Central memory CD8-positive, alpha-beta T cell (primary cell): ENCODE data around the gene IGSF8.
"Not testable (repeated sequence)": the region's sequence is repeated elsewhere in the genome, so short reads cannot be mapped to it uniquely, and the experiment has no call there.

Experiments
- ATAC-seq: fragments of 150-1000 bp; cut with Tn5 transposase; replicated peaks from 2 replicates; pipeline ENCODE4 v1.10.0; 2022; ENCODE audit warnings: mild to moderate bottlenecking, moderate FRiP score, moderate number of reproducible peaks; ENCODE audit not compliant: poor library complexity, severe bottlenecking; ENCODE audit errors: extremely low read depth
- DNase-seq, 2 donors: peaks; one replicate each; pipeline ENCODE4 v3.0.0; 2021; ENCODE audit warnings: low spot score in 2 of 2
- H3K27ac Mint-ChIP-seq: one replicate; pipeline ENCODE4 v1.8.0; 2022; ENCODE audit warnings: low read depth, mild to moderate bottlenecking, moderate library complexity, mixed read lengths
- H3K27me3 Mint-ChIP-seq: one replicate; pipeline ENCODE4 v1.8.0; 2022; ENCODE audit warnings: mixed read lengths
- H3K36me3 Mint-ChIP-seq: one replicate; pipeline ENCODE4 v1.8.0; 2022; ENCODE audit warnings: mild to moderate bottlenecking, moderate library complexity, mixed read lengths; ENCODE audit not compliant: insufficient read depth
- H3K4me1 Mint-ChIP-seq: one replicate; pipeline ENCODE4 v1.8.0; 2022; ENCODE audit warnings: mixed read lengths
- H3K4me3 Mint-ChIP-seq: one replicate; pipeline ENCODE4 v1.8.0; 2022; ENCODE audit warnings: mild to moderate bottlenecking, moderate library complexity, mixed read lengths
- H3K9me3 Mint-ChIP-seq: one replicate; pipeline ENCODE4 v1.8.0; 2022; ENCODE audit warnings: mixed read lengths

IGSF8 gene

DNA sequence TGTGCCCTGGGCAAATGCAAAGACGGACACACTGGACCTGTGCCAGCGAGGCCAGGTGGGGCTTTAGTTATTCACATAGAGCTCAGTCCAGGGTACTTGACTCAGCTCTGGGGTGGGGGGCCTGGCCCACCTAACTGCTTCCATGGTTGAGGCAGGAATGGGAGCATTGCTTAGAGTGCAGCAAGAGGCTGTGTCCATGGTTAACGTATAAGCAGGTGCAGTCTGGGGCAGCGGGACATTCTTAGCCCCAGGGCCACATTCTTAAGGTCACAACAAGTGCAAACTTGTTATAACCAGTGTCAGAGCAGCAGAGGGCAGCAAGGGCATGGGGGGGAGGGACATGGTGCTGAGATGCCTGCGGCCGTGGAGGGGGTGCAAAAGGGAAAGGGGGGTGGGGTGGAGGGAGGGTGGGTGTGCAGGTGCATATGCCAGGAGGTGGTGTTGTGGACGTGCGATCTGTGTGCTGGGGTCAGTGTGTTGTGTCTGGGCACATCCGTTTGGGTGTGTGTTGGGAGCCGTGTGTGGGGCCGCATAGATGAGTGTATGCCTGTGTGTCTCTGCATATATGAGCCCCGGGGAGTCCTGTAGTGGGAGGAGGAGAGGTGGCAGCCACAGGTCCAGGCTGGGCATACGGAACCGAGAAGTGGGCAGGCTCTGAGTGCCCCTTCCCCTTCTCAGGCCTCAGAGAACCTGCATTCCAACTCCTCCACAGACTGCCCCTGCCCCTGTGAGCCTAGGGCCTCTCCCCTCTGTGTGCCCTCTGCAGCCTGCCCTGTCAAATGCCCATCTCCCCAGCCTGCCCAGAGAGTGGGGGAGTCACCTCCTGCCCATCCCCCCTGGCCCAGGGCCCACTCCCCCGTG is 36.8 kb downstream of the IGSF8 start:
- Mint-ChIP-seq H3K9me3 (no peaks in the 10 kb centered on the region), H3K36me3 (no peaks in the 10 kb centered on the region), H3K4me1 (no peaks in the 10 kb centered on the region), H3K27ac (no peak overlapping the region), H3K4me3 (no peak overlapping the region), H3K27me3 (peaks cover 55% of the 10 kb centered on the region)
- ATAC-seq (no peak), DNase-seq (no peak)

DNA sequence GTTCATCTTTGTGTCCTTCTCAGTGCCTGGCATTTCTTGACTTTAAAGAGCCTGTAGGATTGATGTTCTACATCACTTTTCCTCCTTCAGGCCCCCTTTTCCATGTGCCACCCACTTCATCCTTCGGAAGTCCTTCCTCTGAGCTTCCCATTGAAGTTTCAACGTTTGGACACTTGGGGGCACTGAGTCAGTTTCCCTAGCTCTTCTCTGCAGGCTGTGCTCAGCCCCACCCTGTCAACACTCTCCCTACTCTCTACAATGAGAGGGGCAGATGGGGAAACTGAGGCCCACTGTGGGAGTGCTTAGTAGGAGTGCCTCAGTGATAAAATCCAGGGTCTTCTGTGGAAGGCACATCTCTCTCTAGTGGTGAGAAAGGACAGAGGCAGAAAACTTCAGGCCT is 40.3 kb downstream of the IGSF8 start:
- Mint-ChIP-seq H3K9me3 (no peaks in the 10 kb centered on the region), H3K27me3 (peaks cover 77% of the 10 kb centered on the region), H3K27ac (no peak overlapping the region), H3K4me1 (no peaks in the 10 kb centered on the region), H3K4me3 (no peak overlapping the region), H3K36me3 (no peaks in the 10 kb centered on the region)
- DNase-seq = no peak
- no peak for ATAC-seq

DNA sequence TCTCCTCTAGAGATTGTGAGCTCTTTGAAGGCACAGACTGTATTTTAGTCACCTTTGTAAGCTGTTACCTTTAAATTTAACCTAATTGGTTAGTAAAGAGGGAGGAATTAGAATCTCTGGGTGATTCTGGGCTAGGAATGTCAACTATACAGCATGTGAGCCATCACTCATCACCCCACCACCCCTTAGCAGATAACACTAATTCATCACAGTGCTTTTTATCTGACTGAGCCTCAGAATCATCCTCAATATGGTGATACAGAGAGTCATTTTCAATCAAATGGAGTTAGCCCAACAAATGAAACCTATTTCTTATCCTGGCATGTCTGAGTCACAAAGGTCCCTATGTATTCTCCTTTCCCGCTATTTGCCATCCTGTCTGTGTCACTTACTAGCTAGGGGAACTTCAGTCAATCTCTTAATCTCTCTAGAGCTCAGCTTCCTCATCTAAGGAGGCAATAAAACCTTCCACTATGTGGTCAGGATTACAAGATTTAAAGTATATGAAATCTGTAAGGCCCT is 41.7 kb downstream of the IGSF8 start:
- Mint-ChIP-seq H3K27me3 (peaks cover 86% of the 10 kb centered on the region), H3K27ac (no peak overlapping the region), H3K9me3 (no peaks in the 10 kb centered on the region), H3K4me1 (no peaks in the 10 kb centered on the region), H3K36me3 (peaks cover 2% of the 10 kb centered on the region), H3K4me3 (no peak overlapping the region)
- ATAC-seq = no peak
- DNase-seq = no peak

DNA sequence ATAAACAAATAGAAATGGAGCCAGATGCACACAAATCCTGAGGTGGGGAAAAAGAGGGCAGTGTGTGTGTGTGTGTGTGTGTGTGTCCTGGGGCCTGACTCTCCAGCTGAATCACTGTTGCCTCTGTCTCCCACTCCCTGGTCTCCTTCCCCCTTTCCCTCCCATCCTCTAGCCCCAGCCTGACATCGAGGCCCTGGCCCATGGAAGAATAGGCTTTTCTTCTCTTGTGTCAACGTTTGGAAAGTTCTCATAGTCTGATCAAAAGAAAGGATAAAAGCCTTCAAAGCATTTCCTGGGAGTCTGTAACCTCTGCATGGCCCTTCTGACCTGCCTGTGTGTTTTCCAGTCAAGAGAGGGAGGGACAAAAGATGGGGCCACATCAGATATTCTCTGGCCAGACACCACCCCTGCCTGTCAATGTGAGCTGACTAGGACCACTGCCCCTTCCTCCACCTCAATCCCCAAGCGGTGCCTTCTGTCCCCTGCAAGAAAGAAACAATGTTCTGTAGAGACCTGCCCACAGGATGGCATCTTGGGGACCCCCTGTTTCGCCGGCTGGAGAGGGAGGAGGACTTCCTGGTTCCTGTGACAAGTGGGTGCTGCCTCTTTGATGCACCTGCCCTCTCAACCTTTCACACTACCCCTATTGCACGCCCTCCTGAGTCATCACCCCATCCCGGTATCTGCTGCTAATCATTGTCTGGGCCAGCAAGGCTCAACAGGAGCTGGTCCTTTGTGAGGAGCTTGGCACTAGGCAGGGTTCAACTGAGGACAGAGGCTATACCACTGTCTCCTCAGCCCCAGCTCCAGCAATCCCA is 44.7 kb downstream of the IGSF8 start:
- no peak overlapping the region for H3K27ac Mint-ChIP-seq
- peaks cover 2% of the 10 kb centered on the region for H3K36me3 Mint-ChIP-seq
- H3K4me1 Mint-ChIP-seq = no peaks in the 10 kb centered on the region
- H3K27me3 Mint-ChIP-seq = peaks cover 95% of the 10 kb centered on the region
- H3K9me3 Mint-ChIP-seq = no peaks in the 10 kb centered on the region
- ATAC-seq = no peak
- no peak overlapping the region for H3K4me3 Mint-ChIP-seq
- no peak for DNase-seq

DNA sequence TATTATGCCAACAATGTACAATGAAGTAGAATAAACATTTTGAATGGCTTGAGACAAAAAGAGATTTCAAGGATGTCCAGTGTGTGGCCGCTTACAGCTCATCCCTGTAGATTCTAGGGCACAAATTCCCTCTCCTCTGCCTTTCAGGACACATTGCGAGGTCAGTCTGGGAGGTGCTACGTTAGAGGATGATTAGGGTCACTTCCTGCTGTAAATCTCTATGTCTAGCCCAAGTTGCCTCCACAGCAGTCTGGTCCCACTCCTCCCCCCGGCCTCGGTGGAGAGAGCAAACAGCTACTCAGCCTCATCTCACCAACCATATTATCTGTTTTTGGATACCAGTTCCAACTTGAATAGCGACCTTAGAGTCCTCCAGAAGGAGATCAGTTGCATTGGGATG is 45.5 kb downstream of the IGSF8 start:
- ATAC-seq = no peak
- no peaks in the 10 kb centered on the region for H3K9me3 Mint-ChIP-seq
- DNase-seq = no peak
- H3K36me3 Mint-ChIP-seq = peaks cover 2% of the 10 kb centered on the region
- no peak overlapping the region for H3K4me3 Mint-ChIP-seq
- H3K27ac Mint-ChIP-seq = no peak overlapping the region
- H3K27me3 Mint-ChIP-seq = peaks cover 89% of the 10 kb centered on the region
- no peaks in the 10 kb centered on the region for H3K4me1 Mint-ChIP-seq

DNA sequence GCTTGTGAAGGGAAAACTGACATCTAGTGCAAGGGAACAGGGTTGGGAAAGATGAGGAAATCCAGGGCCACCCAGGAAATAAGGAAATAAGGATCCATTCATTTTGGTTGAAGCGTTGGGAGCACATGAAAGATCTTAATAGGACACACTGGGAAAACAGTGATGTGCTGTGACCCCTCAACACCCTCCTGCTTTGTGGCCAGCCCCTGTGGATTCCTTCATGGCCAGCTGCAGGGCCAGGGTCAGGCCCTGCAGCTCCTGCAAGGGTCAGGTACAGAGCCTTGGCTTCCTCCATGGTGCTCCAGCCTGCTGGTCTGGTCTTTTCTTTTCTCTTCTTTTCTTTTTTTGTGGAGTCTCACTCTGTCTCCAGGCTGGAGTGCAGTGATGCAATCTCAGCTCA is 47.8 kb downstream of the IGSF8 start:
- DNase-seq = no peak
- peaks cover 76% of the 10 kb centered on the region for H3K27me3 Mint-ChIP-seq

DNA sequence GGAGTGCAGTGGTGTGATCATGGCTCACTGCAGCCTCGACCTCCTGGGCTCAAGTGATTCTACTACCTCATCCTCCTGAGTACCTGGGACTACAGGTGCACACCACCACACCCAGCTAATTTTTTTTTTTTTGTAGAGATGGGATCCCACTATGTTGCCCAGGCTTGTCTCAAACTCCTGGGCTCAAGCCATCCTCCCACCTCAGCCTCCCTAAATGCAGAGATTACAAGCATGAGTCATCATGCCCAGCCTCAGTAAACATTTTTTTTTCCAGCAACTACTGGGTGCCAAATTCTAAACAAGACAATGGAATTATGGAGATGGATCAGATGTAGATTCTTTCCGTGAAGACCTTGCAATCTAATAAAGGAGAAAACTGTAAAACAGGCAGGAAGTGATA is 48.2 kb downstream of the IGSF8 start:
- H3K9me3 Mint-ChIP-seq, H3K27ac Mint-ChIP-seq, DNase-seq, H3K4me3 Mint-ChIP-seq, H3K36me3 Mint-ChIP-seq, ATAC-seq: not testable (repeated sequence)
- H3K4me1 Mint-ChIP-seq = peaks cover 12% of the 10 kb centered on the region
- peaks cover 72% of the 10 kb centered on the region for H3K27me3 Mint-ChIP-seq

More for the DNA sequence above, 47.8 kb downstream of the IGSF8 start:
- peaks cover 12% of the 10 kb centered on the region for H3K4me1 Mint-ChIP-seq
- no peak overlapping the region for H3K4me3 Mint-ChIP-seq
- H3K27ac Mint-ChIP-seq = no peak overlapping the region
- no peak for ATAC-seq
- H3K9me3 Mint-ChIP-seq = no peaks in the 10 kb centered on the region
- peaks cover 2% of the 10 kb centered on the region for H3K36me3 Mint-ChIP-seq

DNA sequence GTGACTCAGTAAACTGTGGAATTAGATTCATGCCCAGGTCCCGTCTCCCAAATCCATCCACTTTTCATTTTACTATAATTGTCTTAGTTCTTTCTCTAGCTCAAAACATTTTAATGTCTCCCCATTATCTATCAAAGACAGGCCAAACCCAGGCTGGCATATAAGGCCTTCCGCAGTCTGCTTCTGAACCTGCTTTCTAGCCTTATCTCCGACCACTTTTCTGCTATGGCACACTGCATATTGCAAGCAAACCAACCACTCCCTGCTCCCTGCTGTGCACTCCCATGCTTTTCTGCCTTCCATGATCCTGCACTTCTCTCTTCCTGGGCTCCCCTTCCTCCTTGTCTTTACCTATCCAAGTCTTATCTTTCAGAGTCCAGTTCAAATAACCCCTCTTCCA is 49.3 kb downstream of the IGSF8 start:
- ATAC-seq = no peak
- DNase-seq = no peak
- H3K4me1 Mint-ChIP-seq = peaks cover 12% of the 10 kb centered on the region
- peaks cover 61% of the 10 kb centered on the region for H3K27me3 Mint-ChIP-seq
- peaks cover 2% of the 10 kb centered on the region for H3K36me3 Mint-ChIP-seq
- no peak overlapping the region for H3K27ac Mint-ChIP-seq
- H3K4me3 Mint-ChIP-seq = no peak overlapping the region
- no peaks in the 10 kb centered on the region for H3K9me3 Mint-ChIP-seq

DNA sequence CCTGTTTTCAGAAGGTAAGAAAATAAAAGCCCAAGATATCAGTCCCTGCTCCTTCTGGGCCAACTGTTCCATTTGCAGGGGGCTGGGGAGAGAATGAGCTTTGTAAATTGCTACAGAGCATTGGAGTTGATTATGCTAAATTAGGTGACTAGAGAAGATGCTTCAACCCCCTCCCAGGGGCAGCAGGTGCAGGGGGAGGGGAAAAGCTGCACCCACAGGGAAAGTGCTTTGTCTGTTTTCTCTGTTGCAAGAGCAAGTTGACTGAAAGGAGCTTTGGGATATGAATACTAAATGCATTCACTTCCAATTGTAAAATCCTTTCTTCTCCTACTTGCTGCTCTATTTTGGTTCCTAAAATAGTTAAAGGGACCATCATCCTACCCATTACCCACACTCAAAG is 50.1 kb downstream of the IGSF8 start:
- Mint-ChIP-seq H3K27ac (no peak overlapping the region), H3K36me3 (peaks cover 2% of the 10 kb centered on the region), H3K4me3 (no peak overlapping the region), H3K4me1 (peaks cover 12% of the 10 kb centered on the region), H3K9me3 (no peaks in the 10 kb centered on the region), H3K27me3 (peaks cover 53% of the 10 kb centered on the region)
- ATAC-seq (no peak), DNase-seq (no peak)

DNA sequence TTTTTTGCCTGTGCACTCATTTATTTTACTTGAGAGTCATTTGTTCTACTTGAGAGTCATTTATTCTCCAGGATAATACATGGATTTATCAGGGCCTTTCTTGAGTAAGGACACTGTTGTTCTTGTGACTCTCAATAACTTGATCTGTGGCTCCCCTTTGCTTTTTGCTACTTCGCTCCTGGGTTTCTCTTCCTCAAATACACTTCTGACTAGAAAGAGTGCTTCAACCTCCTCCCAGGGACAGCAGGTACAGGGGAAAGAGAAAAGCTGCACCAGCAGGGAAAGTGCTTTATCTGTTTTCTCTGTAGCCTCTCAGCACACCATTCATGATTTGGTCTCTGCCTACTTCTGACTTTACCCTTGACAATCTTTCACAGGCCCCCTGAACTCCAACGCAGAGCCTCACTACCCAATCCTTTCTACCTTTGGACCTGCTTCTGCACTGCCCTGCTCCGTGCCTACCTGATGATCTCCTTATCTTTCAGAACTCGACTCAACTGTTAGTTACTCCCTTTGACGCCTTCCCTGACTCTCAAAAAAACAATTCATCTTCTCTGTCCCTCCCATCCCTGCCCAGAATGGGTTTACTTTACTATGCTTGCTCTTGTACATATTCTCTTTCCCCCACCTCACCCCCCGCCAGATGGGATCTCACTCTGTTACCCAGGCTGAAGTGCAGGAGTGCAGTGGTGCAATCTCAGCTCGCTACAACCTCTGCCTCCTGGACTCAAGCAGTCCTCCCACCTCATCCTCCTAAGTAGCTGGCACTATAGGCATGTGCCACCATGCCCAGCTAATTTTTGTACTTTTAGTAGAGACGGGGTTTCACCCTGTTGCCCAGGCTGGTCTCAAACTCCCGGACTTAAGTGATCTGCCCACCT is 51.1 kb downstream of the IGSF8 start:
- H3K4me1 Mint-ChIP-seq = peaks cover 12% of the 10 kb centered on the region
- peaks cover 47% of the 10 kb centered on the region for H3K27me3 Mint-ChIP-seq
- peak overlapping the region; percentile 51 for H3K4me3 Mint-ChIP-seq
- ATAC-seq (no peak), DNase-seq (no peak)
- no peaks in the 10 kb centered on the region for H3K9me3 Mint-ChIP-seq
- H3K27ac Mint-ChIP-seq = no peak overlapping the region
- H3K36me3 Mint-ChIP-seq = peaks cover 2% of the 10 kb centered on the region

DNA sequence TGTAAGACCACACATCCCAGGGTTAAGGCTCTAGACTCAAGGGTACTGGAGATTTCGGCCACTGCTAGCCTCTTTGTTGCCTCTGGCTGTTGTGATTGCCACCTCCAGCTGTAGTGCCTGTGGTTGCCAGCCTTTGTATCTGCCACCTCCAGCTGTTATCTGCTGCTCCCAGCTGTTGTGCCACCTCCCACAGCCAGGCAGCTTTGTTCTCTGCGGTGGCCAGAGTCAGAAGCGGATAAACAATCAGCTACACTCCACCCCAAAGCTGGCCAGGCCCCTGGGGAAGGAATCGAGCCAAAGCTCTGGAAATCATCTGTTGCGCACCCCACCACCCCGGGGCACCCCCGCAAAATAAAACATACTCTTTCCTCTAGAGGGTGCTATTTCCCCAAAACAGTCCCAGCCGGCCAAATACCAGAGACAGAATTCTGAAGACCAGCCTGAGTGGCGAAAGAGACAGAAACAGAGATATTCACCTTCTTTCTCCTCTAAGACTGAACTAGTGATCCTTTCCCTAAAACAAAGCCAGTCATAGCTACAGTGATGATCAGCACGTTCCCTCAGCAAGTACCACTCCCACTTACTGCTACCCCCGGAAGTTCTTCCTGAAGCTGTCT is 51.8 kb downstream of the IGSF8 start:
- H3K4me3 Mint-ChIP-seq = peak overlapping the region; percentile 51
- DNase-seq (no peak), ATAC-seq (peak; percentile 52)
- peaks cover 46% of the 10 kb centered on the region for H3K27me3 Mint-ChIP-seq
- no peak overlapping the region for H3K27ac Mint-ChIP-seq
- no peaks in the 10 kb centered on the region for H3K36me3 Mint-ChIP-seq
- peaks cover 12% of the 10 kb centered on the region for H3K4me1 Mint-ChIP-seq
- no peaks in the 10 kb centered on the region for H3K9me3 Mint-ChIP-seq

DNA sequence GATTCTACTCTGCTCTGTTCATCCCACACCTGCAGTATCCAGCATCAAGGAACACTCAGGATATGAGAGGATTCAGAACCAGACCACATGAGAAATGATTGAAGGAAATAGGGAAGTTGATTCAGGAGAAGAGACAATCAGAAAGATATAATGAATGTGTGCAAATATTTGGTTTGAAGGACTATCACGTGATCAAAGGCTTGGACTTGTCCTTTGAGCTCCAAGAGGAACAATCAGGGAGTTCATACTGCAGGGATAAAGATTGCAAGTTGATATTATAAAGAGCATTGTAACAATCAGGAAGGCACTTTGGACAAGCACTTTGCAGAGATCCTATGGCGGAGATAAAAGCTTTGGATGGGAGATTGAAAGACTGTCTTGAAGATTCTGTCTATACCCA is 52.8 kb downstream of the IGSF8 start:
- no peak overlapping the region for H3K4me3 Mint-ChIP-seq
- peaks cover 36% of the 10 kb centered on the region for H3K27me3 Mint-ChIP-seq
- H3K27ac Mint-ChIP-seq = no peak overlapping the region
- no peaks in the 10 kb centered on the region for H3K36me3 Mint-ChIP-seq
- peaks cover 12% of the 10 kb centered on the region for H3K4me1 Mint-ChIP-seq
- no peak for ATAC-seq
- no peaks in the 10 kb centered on the region for H3K9me3 Mint-ChIP-seq
- DNase-seq = no peak
